Activated CD4-positive, alpha-beta T cell treated with anti-CD3 and anti-CD28 coated beads, Interleukin-2, amount 10 ng/mL, durations not matched to agents 24 days and 14 days (primary cell): ENCODE measurements around the gene S100P. TPM values are rescaled to one million over a fixed set of nuclear protein-coding genes. Genes with fewer than 3 reads are reported as not detected.
"Not testable (repeated sequence)": the region's sequence is repeated elsewhere in the genome, so short reads cannot be mapped to it uniquely, and the experiment has no call there.

ENCODE experiments used
- DNase-seq: peaks from one replicate; pipeline ENCODE4 v3.0.0; 2022
- H3K27ac Mint-ChIP-seq: one replicate; pipeline ENCODE4 v1.8.0; 2022; ENCODE audit warnings: mild to moderate bottlenecking, mixed read lengths
- H3K27me3 Mint-ChIP-seq: one replicate; pipeline ENCODE4 v1.8.0; 2022; ENCODE audit warnings: mixed read lengths
- H3K36me3 Mint-ChIP-seq: one replicate; pipeline ENCODE4 v1.8.0; 2022; ENCODE audit warnings: low read depth, mild to moderate bottlenecking, mixed read lengths
- H3K4me1 Mint-ChIP-seq: one replicate; pipeline ENCODE4 v1.8.0; 2021; ENCODE audit warnings: mixed read lengths
- H3K4me3 Mint-ChIP-seq: one replicate; pipeline ENCODE4 v1.8.0; 2022; ENCODE audit warnings: mild to moderate bottlenecking, moderate library complexity, mixed read lengths
- H3K9me3 Mint-ChIP-seq: one replicate; pipeline ENCODE4 v1.8.0; 2021; ENCODE audit warnings: mixed read lengths
- intact Hi-C: fragments of 100-400 bp; cut with micrococcal nuclease; formaldehyde crosslinking; loops from one replicate; pipeline ENCODE4 v1.15.1; 2023
- total RNA-seq: library from RNA; stranded (reverse); gene quantifications from 2 replicates; pipeline ENCODE4 v1.2.3, GENCODE V29; 2022

The S100P gene
- total RNA-seq, 1 donor from 2014 or later, result 2.8 TPM

DNA sequence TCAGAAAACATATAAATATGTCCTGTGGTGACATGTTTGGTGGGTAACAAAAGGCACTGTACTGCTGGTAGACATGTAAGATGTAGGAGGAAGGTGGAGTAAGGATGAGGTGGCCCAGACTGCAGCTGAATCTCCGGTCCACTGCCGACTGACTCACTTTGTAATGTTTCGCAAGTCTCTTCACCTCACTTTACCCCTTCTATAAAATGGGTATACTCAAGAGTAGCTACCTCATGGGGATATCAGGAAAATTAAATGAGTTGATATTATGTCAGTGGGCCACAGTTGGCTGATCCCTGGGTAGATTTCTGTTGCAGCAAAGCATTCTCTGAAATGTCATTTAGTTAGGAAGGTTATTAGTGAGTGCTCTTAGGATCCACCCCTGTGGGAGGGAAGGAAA, 31.1 kb upstream of the S100P start:
- H3K36me3 Mint-ChIP-seq, result peaks cover 1% of the 10 kb centered on the region
- H3K9me3 Mint-ChIP-seq, result no peaks in the 10 kb centered on the region

DNA sequence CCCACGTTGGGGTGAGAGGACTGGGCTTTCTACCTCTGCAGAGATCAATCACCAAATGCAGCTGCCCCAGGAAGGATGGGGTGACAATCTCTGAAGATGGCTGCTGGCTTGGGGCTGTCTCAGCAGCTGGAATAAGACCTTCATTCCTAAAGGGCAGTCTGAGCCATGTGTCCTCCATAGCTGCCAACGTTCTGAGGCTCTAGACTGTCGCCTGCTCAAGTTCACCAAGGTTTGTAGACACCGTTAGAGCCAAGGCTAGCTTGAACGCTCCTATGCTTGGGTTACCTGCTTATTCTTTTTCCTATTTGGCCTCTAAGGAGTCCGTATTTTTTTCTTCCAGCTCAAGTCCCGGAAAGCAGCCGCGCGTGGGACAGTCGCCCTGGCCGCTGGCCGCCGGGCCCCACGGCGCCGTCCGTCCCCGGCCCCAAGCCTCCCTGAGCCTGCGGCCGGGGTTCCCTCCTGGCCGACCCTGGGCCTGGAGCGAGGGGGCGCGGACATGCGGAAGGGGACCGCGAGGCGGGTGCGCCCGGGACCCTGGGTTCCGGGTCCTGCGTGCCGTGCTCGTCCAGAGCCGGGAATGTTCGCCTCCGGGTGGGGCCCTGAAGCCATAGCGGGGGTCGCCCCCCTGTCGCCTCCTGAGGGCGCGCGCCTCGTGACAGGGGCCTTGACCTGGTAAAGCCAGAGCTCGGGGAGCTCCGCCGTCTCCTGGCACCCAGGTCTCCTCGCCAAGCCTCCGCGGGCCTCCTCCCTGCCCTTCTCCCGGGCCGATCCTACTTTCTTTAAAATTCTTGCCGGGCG, 29.9 kb upstream of the S100P start:
- no peak overlapping the region for H3K27ac Mint-ChIP-seq
- peaks cover 1% of the 10 kb centered on the region for H3K36me3 Mint-ChIP-seq
- DNase-seq, result no peak
- H3K27me3 Mint-ChIP-seq, result peaks cover 33% of the 10 kb centered on the region
- H3K4me3 Mint-ChIP-seq, result peak overlapping the region; percentile 45
- intact Hi-C loops, result no loop called here
- H3K4me1 Mint-ChIP-seq, result peaks cover 9% of the 10 kb centered on the region
- H3K9me3 Mint-ChIP-seq, result no peaks in the 10 kb centered on the region

More for the DNA sequence above, 31.1 kb upstream of the S100P start:
- H3K27ac Mint-ChIP-seq, result no peak overlapping the region
- H3K27me3 Mint-ChIP-seq, result peaks cover 34% of the 10 kb centered on the region
- no peak for DNase-seq
- H3K4me1 Mint-ChIP-seq, result peaks cover 13% of the 10 kb centered on the region
- intact Hi-C loops, result no loop called here
- no peak overlapping the region for H3K4me3 Mint-ChIP-seq

DNA sequence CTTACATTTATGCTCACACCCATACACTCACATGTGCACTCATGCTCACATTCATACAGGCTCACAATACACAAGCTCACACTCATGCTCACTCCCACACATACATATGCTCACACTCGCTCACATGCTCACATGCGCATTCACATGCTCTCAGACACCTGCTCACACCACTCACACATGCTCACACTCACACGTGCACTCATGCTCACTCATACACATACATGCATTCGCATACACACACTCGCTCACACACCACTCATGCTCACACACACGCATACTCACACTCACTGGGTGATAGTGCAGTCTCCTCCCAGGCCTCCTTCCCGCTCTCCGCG, 28.4 kb upstream of the S100P start:
- no peak for DNase-seq
- peaks cover 2% of the 10 kb centered on the region for H3K36me3 Mint-ChIP-seq
- no peak overlapping the region for H3K4me3 Mint-ChIP-seq
- H3K9me3 Mint-ChIP-seq, result no peaks in the 10 kb centered on the region
- no peak overlapping the region for H3K27ac Mint-ChIP-seq
- peaks cover 27% of the 10 kb centered on the region for H3K27me3 Mint-ChIP-seq
- H3K4me1 Mint-ChIP-seq, result peaks cover 2% of the 10 kb centered on the region
- intact Hi-C loops, result no loop called here

DNA sequence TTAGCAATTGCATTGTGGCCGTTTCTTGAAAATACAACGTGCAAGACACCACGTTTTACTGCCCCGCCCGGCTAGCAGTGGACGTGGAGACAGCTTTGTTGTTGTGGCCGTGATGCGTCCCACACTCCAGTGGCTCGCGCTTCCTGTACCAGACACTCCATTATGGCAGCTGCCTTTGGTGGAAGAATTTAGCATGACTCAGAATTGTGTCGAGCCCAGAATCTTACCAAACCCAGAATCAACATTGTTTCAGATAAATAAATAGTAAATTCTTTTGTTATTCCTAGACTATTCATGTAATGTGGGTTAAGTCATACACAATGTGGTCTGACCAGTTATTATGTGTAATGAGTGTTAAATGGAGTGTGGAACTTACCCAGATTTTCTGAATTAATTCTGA, 25.3 kb upstream of the S100P start:
- H3K4me3 Mint-ChIP-seq, result no peak overlapping the region

DNA sequence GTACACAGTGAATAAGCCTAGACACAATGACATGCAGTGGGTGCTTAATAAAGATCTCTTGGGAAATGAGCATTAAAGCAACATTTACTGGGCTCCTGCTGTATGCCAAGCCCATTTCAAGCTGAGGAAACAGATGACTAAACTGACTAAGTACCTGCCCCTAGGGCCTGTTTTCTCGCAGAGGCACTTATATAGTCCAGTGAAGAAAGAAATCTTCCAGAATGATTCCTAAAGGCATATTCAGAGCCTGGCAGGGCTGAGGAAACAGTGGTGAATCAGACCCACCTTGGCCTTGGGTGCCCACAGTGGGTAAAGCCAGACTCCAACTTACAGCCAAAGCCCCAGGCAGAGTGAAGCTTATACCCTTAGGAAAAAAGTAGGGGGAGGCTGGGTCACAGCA, 22.0 kb upstream of the S100P start:
- Mint-ChIP-seq H3K4me3 (no peak overlapping the region), H3K36me3 (peaks cover 27% of the 10 kb centered on the region), H3K27ac (no peak overlapping the region), H3K4me1 (peaks cover 27% of the 10 kb centered on the region), H3K9me3 (no peaks in the 10 kb centered on the region), H3K27me3 (peaks cover 2% of the 10 kb centered on the region)
- no peak for DNase-seq
- intact Hi-C loops, result no loop called here

More for the DNA sequence above, 25.3 kb upstream of the S100P start:
- H3K27me3 Mint-ChIP-seq, result peaks cover 5% of the 10 kb centered on the region
- H3K4me1 Mint-ChIP-seq, result peaks cover 3% of the 10 kb centered on the region
- intact Hi-C loops, result no loop called here
- H3K9me3 Mint-ChIP-seq, result no peaks in the 10 kb centered on the region
- peaks cover 2% of the 10 kb centered on the region for H3K36me3 Mint-ChIP-seq
- no peak for DNase-seq
- H3K27ac Mint-ChIP-seq, result no peak overlapping the region

DNA sequence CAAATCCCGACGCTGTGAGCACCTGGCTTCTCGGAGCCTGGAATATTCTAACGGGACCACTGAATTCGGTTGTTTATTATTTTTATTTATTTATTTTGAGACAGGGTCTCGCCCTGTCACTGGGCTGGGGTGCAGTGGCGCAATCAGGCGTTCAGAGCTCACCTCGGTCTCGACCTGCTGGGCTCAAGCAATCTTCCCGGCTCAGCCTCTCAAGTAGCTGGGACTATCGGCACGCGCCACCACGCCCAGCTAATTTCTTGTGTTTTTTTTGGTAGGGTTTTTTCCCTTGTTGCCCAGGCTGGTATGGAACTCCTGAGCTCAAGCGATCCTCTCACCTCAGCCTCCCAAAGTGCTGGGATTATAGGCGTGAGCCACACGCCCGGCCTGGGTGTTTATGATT, 21.5 kb upstream of the S100P start:
- no peak overlapping the region for H3K27ac Mint-ChIP-seq
- peaks cover 2% of the 10 kb centered on the region for H3K27me3 Mint-ChIP-seq
- no peak overlapping the region for H3K4me3 Mint-ChIP-seq
- intact Hi-C loops, result no loop called here
- peaks cover 32% of the 10 kb centered on the region for H3K4me1 Mint-ChIP-seq
- H3K9me3 Mint-ChIP-seq, result no peaks in the 10 kb centered on the region
- peaks cover 31% of the 10 kb centered on the region for H3K36me3 Mint-ChIP-seq
- DNase-seq, result no peak

DNA sequence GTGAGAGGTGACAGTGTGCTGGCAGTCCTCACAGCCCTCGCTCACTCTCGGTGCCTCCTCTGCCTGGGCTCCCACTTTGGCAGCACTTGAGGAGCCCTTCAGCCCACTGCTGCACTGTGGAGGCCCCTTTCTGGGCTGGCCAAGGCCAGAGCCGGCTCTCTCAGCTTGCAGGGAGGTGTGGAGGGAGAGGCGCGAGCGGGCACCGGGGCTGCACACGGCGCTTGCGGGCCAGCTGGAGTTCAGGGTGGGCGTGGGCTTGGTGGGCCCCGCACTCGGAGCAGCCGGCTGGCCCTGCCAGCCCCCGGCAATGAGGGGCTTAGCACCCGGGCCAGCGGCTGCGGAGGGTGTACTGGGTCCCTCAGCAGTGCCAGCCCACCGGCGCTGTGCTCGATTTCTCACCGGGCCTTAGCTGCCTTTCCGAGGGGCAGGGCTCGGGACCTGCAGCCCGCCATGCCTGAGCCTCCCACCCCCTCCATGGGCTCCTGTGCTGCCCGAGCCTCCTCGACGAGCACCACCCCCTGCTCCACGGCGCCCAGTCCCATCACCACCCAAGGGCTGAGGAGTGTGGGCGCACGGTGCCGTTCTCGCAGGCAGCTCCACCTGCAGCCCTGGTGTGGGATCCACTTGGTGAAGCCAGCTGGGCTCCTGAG, 21.0 kb upstream of the S100P start:
- H3K36me3 Mint-ChIP-seq, result peaks cover 37% of the 10 kb centered on the region
- H3K27me3 Mint-ChIP-seq, intact Hi-C loops, DNase-seq, H3K9me3 Mint-ChIP-seq, H3K4me3 Mint-ChIP-seq: not testable (repeated sequence)
- H3K27ac Mint-ChIP-seq, result peak overlapping the region; percentile 100
- peaks cover 38% of the 10 kb centered on the region for H3K4me1 Mint-ChIP-seq

DNA sequence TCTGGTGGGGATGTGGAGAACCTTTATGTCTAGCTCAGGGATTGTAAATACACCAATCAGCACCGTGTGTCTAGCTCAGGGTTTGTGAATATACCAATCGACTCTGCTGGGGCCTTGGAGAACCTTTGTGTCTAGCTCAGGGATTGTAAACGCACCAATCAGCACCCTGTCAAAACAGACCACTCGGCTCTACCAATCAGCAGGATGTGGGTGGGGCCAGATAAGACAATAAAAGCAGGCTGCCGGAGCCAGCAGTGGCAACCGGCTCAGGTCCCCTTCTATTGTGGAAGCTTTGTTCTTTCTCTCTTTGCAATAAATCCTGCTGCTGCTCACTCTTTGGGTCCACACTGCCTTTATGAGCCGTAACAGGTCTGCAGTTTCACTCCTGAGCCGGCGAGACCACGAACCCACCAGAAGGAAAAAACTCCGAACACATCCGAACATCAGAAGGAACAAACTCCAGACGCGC, 20.5 kb upstream of the S100P start:
- H3K36me3 Mint-ChIP-seq, result peaks cover 39% of the 10 kb centered on the region
- peak; percentile 84 for DNase-seq
- H3K9me3 Mint-ChIP-seq, H3K27me3 Mint-ChIP-seq, intact Hi-C loops: not testable (repeated sequence)
- H3K27ac Mint-ChIP-seq, result peak overlapping the region; percentile 100
- peaks cover 39% of the 10 kb centered on the region for H3K4me1 Mint-ChIP-seq
- peak overlapping the region; percentile 95 for H3K4me3 Mint-ChIP-seq

DNA sequence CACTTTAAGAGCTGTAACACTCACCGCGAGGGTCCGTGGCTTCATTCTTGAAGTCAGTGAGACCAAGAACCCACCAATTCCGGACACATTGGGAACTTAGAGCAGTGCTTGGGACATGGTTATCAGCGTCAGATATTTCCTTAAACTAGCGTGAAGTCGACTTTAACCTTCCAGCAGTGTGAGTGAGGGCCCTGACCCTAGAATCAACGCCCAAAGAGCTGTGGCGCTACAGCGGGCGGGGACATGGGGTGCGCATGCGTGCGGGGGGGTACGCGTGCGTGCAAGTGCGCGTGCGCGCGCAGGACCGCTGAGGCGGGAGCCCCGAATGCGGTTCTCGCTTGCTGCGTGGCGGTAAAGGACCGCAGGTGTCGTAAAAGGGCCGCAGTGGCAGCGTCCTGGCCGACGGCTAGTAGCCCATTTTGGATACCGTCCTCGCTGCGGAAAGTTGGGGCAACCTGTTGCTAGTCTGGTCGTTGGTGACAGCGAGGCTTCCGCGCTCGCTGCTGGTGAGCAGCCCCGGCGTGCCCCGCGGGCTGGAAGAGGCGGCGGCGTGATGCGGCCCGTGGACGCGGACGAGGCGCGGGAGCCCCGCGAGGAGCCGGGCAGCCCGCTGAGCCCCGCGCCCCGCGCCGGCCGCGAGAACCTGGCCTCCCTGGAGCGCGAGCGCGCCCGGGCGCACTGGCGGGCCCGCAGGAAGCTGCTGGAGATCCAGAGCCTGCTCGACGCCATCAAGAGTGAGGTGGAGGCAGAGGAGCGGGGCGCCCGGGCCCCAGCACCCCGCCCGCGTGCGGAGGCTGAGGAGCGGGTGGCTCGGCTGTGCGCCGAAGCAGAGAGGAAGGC, 19.8 kb upstream of the S100P start:
- intact Hi-C loops, result loop anchor here (1.0 to 2.0 kb wide), 9 partner anchors 15 to 394 kb away; partner anchors contain the start of genes BLOC1S4, GRPEL1, MRFAP1 and MRFAP1L1
- Mint-ChIP-seq H3K4me1 (peaks cover 46% of the 10 kb centered on the region), H3K27ac (peak overlapping the region; percentile 100), H3K4me3 (peak overlapping the region; percentile 95), H3K27me3 (no peaks in the 10 kb centered on the region), H3K9me3 (no peaks in the 10 kb centered on the region), H3K36me3 (peaks cover 45% of the 10 kb centered on the region)
- DNase-seq, result peak; percentile 98

DNA sequence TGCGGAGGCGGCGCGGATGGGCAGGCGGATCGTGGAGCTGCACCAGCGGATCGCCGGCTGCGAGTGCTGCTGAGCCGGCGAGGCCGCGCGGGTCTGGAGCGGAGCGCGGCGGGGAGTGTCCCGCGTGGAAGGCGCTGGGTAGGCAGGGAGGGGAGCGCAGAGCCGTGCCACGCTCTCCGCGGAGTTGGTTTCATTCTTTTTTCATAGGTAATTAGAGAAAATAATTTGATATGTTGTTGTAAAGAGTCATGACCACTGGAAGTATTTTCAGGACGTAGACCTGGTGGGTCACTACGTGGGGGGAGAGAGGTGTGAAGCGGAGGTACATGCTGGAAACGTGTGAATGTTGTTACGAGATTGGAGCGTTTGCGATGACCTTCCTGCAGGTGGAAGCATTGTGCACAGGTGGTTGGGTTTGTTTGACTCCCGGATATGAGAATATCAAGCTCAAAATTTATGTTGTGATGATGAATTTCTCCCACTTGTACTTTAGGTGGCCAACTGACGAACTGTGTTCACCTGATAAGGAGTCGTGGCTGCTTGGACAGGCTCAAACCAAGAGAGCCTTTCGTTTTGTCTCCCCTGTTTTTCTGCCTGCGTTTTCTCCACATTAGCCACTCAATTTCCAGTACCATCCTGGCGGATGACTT, 19.1 kb upstream of the S100P start:
- intact Hi-C loops, result loop anchor here (1.0 to 2.0 kb wide), 9 partner anchors 15 to 394 kb away; partner anchors contain the start of genes BLOC1S4, GRPEL1, MRFAP1 and MRFAP1L1

DNA sequence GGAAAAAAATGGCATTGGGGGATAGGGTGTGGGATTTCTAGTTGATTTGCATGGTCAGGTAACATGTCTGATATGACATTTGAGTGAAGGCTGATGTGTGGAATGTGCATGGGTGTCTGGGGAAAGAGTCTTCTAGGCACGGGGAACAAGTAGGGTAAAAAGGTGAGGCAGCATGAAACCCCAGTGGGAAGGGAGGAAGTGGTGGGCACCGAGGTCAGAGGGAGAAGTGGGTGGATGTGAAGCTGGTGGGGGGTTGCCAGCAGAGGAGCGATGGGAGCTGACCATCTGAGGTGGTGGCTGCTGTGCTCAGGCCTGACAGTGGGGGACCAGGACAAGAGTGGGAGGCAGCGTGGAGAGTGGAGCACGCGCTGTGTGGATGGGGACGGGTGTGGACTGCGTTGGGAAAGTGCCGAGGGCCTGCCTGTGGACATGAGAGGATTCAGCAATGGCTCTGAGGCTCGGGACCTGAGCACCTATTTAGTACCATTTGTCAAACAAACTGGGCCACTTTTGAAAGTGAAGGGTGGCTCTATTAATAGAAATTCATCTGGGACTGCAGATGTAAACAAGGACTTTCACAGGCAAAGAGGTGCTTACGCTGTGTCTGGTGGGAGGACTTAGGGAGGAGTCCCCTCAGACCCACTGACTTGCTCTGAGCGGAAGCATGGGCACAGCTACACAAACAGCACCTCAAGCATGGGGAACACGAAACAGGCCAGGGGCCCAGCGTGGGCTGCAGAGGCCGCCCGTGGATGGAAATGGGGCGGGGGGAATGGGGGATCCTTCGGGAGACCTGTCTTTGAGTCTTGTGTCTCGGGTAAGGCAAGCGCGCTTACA, 16.7 kb upstream of the S100P start:
- Mint-ChIP-seq H3K4me3 (peak overlapping the region; percentile 95), H3K27ac (peak overlapping the region; percentile 45), H3K4me1 (peaks cover 53% of the 10 kb centered on the region), H3K9me3 (no peaks in the 10 kb centered on the region), H3K27me3 (no peaks in the 10 kb centered on the region), H3K36me3 (peaks cover 66% of the 10 kb centered on the region)
- no peak for DNase-seq
- intact Hi-C loops, result no loop called here

More for the DNA sequence above, 19.1 kb upstream of the S100P start:
- peak overlapping the region; percentile 95 for H3K4me3 Mint-ChIP-seq
- H3K36me3 Mint-ChIP-seq, result peaks cover 51% of the 10 kb centered on the region
- H3K27me3 Mint-ChIP-seq, result no peaks in the 10 kb centered on the region
- H3K9me3 Mint-ChIP-seq, result no peaks in the 10 kb centered on the region
- peak; percentile 90 for DNase-seq
- peak overlapping the region; percentile 100 for H3K27ac Mint-ChIP-seq
- H3K4me1 Mint-ChIP-seq, result peaks cover 48% of the 10 kb centered on the region

DNA sequence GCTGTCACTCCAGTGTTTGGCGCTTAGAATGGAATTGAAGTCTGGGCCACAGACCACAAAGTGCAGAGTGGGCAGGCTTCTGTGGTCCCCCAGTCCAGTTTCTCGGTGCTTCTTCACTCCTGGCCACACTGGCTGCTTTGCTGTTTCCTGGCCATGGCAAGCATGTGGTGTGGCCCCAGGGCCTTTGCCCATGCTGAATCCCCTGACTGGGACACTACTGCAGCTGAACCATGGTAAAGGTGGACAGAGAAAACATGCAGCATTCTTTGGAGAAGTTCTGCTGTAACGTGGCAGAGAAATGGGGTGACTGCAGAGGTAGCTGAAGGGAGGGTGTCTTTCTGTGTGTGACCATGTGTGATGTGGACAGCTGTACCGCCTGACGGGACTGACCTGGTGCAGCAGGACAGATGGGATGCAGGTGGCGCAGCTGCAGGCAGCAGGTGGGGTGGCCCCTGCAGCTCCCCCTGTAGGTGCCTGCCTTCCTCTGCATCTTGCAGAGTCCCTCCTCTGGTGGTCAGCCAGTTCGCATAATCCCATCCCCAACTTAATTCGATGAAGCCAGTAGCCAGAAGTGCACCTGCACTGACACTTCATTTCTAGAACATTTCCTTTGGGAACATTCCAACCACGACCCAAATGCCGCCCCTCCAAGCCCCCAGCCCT, 13.2 kb upstream of the S100P start:
- no peak for DNase-seq
- Mint-ChIP-seq H3K9me3 (no peaks in the 10 kb centered on the region), H3K4me3 (no peak overlapping the region), H3K4me1 (peaks cover 42% of the 10 kb centered on the region), H3K36me3 (peaks cover 54% of the 10 kb centered on the region), H3K27me3 (no peaks in the 10 kb centered on the region), H3K27ac (no peak overlapping the region)
- intact Hi-C loops, result no loop called here
